ENCODE measurements around the gene PAPPA.

PAPPA gene

DNA sequence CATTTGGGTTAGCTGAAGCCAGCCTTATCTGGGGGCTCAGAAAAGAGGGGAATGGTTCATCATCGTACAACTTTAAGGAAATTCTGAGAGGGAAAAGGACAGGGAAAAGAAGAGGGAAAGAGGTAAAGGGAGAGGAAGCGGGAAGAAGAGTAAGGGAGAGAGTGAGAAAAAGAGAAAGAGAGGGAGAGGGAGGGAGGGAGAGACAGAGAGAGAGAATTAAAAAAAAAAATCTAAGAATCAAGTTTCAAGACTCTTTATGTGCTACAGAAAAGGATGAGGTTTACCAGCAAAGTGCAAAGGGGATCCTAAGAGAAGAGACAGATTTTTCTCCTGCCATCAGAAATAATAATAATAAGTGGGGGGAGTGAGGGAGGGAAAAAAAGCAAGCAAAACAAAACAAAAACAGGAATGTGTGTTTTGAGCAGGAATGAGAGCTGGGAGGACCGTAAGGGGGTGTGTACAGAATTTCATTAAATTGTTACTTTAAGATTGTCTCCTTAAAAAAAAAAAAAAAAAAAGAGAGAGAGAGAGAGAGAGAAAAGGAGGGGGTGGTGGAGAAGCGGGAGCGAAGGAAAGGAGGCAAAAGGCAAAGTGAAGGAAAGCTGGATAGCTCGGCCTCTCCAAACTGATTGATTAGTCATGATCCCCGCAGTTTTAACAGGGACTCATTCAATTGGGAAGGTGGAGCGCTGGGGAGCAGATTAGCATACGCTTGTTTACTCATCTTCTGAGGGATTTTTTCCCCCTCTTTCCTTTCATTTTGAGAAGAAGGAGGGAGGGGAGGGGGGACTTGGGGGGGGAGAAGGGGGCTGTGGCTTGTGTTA is 438 bp upstream of the PAPPA start:
- Histone ChIP-seq H3K4me1 (ENCODE audit: control insufficient read depth in 1 of 2, insufficient read depth in 2 of 2, low read length in 2 of 2) (peaks cover 0 to 4% of the 10 kb centered on the region in 2 donors), H3K36me3 (ENCODE audit: control insufficient read depth in 1 of 2, insufficient read depth in 2 of 2, low read length in 2 of 2) (peaks cover 0 to 11% of the 10 kb centered on the region in 2 donors), H3K27ac (ENCODE audit: low read length) (peak overlapping the region; percentile 73), H3K4me3 (ENCODE audit: low read depth in 1 of 2, low read length in 2 of 2) (peak overlapping the region; percentile 42 to 49), H3K27me3 (ENCODE audit: low read depth, low read length) (peaks cover 17% of the 10 kb centered on the region), H3K9me3 (ENCODE audit: control insufficient read depth in 1 of 2, low read length in 2 of 2) (no peaks in the 10 kb centered on the region)

GRCh38 chr9:116154334-116154975 is 864 bp downstream of the PAPPA start:
- Histone ChIP-seq H3K9me3 (ENCODE audit: control insufficient read depth in 1 of 2, low read length in 2 of 2) (no peaks in the 10 kb centered on the region), H3K27ac (ENCODE audit: low read length) (peak overlapping the region; percentile 70), H3K27me3 (ENCODE audit: low read depth, low read length) (peaks cover 17% of the 10 kb centered on the region), H3K36me3 (ENCODE audit: control insufficient read depth in 1 of 2, insufficient read depth in 2 of 2, low read length in 2 of 2) (peaks cover 0 to 11% of the 10 kb centered on the region in 2 donors), H3K4me1 (ENCODE audit: control insufficient read depth in 1 of 2, insufficient read depth in 2 of 2, low read length in 2 of 2) (peaks cover 0 to 4% of the 10 kb centered on the region in 2 donors), H3K4me3 (ENCODE audit: low read depth in 1 of 2, low read length in 2 of 2) (peak overlapping the region; percentile 48 to 65)

DNA sequence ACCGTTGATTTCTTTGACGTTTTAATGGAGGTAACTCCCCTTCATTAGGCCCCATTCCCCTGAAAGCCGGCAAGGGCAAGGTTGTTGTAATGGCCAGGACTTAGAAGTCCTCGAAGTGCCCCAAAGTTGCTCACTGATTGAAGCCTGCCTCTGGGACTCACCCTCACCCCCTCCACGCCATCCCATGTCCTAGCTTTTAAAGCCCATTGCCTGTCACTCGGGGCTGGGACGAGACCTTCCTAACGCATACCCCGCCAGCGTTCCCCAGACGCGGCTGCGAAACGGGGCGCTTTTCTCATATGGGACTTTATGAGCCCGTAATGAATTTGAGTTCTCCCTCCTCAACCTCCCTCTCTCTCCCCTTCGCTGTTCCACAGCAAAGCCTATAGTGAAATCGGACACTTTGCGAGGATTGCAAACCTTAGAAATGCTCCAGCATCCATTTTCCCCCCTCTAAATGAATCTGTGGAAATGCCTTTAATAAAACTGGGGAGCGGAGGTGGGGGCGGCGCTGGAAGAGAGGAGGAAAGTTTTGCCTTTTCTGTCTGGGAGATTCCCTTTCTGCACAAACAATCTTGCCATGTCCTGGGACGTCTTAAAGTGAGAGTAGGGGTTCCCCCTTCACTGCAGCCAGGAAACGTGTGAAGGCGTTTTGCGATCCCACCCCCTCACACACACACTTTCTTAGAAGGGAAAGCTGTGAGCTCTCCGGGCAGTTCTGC is 1.5 kb downstream of the PAPPA start:
- Histone ChIP-seq H3K27ac (ENCODE audit: low read length) (peak overlapping the region; percentile 70), H3K4me1 (ENCODE audit: control insufficient read depth in 1 of 2, insufficient read depth in 2 of 2, low read length in 2 of 2) (peaks cover 0 to 4% of the 10 kb centered on the region in 2 donors), H3K9me3 (ENCODE audit: control insufficient read depth in 1 of 2, low read length in 2 of 2) (no peaks in the 10 kb centered on the region), H3K36me3 (ENCODE audit: control insufficient read depth in 1 of 2, insufficient read depth in 2 of 2, low read length in 2 of 2) (peaks cover 0 to 11% of the 10 kb centered on the region in 2 donors), H3K4me3 (ENCODE audit: low read depth in 1 of 2, low read length in 2 of 2) (peak overlapping the region; percentile 48 to 65), H3K27me3 (ENCODE audit: low read depth, low read length) (peaks cover 17% of the 10 kb centered on the region)

GRCh38 chr9:116155698-116156039 is 2.1 kb downstream of the PAPPA start:
- Histone ChIP-seq H3K27ac (ENCODE audit: low read length) (peak overlapping the region; percentile 70), H3K9me3 (ENCODE audit: control insufficient read depth in 1 of 2, low read length in 2 of 2) (no peaks in the 10 kb centered on the region), H3K4me1 (ENCODE audit: control insufficient read depth in 1 of 2, insufficient read depth in 2 of 2, low read length in 2 of 2) (peaks cover 0 to 4% of the 10 kb centered on the region in 2 donors), H3K36me3 (ENCODE audit: control insufficient read depth in 1 of 2, insufficient read depth in 2 of 2, low read length in 2 of 2) (peaks cover 0 to 11% of the 10 kb centered on the region in 2 donors), H3K4me3 (ENCODE audit: low read depth in 1 of 2, low read length in 2 of 2) (peak overlapping the region; percentile 48 to 65), H3K27me3 (ENCODE audit: low read depth, low read length) (peaks cover 17% of the 10 kb centered on the region)

DNA sequence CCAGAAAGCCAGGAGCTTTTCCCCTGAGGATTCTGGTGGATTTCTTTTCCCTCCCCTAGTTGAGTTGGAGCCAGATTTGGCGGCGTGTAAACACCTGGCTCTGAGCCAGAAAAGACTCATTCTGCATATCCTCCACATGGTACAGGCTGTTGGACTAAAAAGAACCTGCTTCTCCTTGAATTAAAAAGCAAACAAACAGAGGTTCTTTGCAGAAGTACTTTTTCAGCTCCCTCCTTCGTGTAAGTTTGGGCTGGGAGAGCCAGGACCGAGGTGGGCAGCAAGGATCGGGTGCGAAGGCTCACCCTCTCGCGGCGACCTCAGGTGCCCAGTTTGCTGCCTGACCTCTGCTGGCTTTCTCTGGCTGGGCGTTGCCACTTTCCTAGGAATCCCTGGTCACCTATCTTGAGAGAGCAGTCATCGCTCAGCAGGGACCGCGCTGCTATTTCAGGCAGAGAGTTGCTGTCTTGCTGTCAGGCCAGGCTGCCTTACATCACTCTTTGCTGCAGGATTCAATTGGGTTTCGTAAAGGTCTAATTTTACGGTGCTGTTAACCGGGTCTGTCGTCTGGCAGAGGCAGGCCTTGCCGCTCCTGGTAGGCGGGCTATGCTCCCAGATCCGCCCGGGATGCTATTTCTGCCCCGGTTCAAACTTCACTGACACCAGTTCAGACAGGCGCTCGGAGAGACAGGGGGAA is 3.2 kb downstream of the PAPPA start:
- H3K36me3 ChIP-seq (ENCODE audit: control insufficient read depth in 1 of 2, insufficient read depth in 2 of 2, low read length in 2 of 2) = peaks cover 0 to 11% of the 10 kb centered on the region in 2 donors
- H3K4me1 ChIP-seq (ENCODE audit: control insufficient read depth in 1 of 2, insufficient read depth in 2 of 2, low read length in 2 of 2) = peaks cover 0 to 4% of the 10 kb centered on the region in 2 donors
- peaks cover 17% of the 10 kb centered on the region for H3K27me3 ChIP-seq (ENCODE audit: low read depth, low read length)
- peak overlapping the region; percentile 53 for H3K27ac ChIP-seq (ENCODE audit: low read length)
- H3K9me3 ChIP-seq (ENCODE audit: control insufficient read depth in 1 of 2, low read length in 2 of 2) = no peaks in the 10 kb centered on the region
- peak overlapping the region; percentile 26 to 40 for H3K4me3 ChIP-seq (ENCODE audit: low read depth in 1 of 2, low read length in 2 of 2)

GRCh38 chr9:116157436-116158138 is 4.0 kb downstream of the PAPPA start:
- Histone ChIP-seq H3K4me3 (ENCODE audit: low read depth in 1 of 2, low read length in 2 of 2) (no peak overlapping the region), H3K27me3 (ENCODE audit: low read depth, low read length) (peaks cover 17% of the 10 kb centered on the region), H3K36me3 (ENCODE audit: control insufficient read depth in 1 of 2, insufficient read depth in 2 of 2, low read length in 2 of 2) (peaks cover 0 to 11% of the 10 kb centered on the region in 2 donors), H3K27ac (ENCODE audit: low read length) (peak overlapping the region; percentile 53), H3K4me1 (ENCODE audit: control insufficient read depth in 1 of 2, insufficient read depth in 2 of 2, low read length in 2 of 2) (peaks cover 0 to 4% of the 10 kb centered on the region in 2 donors), H3K9me3 (ENCODE audit: control insufficient read depth in 1 of 2, low read length in 2 of 2) (no peaks in the 10 kb centered on the region)

- Histone ChIP-seq H3K9me3 (ENCODE audit: control insufficient read depth in 1 of 2, low read length in 2 of 2) (no peaks in the 10 kb centered on the region), H3K27me3 (ENCODE audit: low read depth, low read length) (no peaks in the 10 kb centered on the region), H3K4me1 (ENCODE audit: control insufficient read depth in 1 of 2, insufficient read depth in 2 of 2, low read length in 2 of 2) (peaks cover 0 to 4% of the 10 kb centered on the region in 2 donors), H3K27ac (ENCODE audit: low read length) (no peak overlapping the region), H3K4me3 (ENCODE audit: low read depth in 1 of 2, low read length in 2 of 2) (no peak overlapping the region), H3K36me3 (ENCODE audit: control insufficient read depth in 1 of 2, insufficient read depth in 2 of 2, low read length in 2 of 2) (peaks cover 0 to 1% of the 10 kb centered on the region in 2 donors)
These were observed 7.3 kb downstream of the PAPPA start for GRCh38 chr9:116160676-116161571.

- no peaks in the 10 kb centered on the region for H3K36me3 ChIP-seq (ENCODE audit: control insufficient read depth in 1 of 2, insufficient read depth in 2 of 2, low read length in 2 of 2)
- H3K4me3 ChIP-seq (ENCODE audit: low read depth in 1 of 2, low read length in 2 of 2) = no peak overlapping the region
- H3K27me3 ChIP-seq (ENCODE audit: low read depth, low read length) = no peaks in the 10 kb centered on the region
- H3K9me3 ChIP-seq (ENCODE audit: control insufficient read depth in 1 of 2, low read length in 2 of 2) = no peaks in the 10 kb centered on the region
- H3K4me1 ChIP-seq (ENCODE audit: control insufficient read depth in 1 of 2, insufficient read depth in 2 of 2, low read length in 2 of 2) = peaks cover 0 to 8% of the 10 kb centered on the region in 2 donors
- H3K27ac ChIP-seq (ENCODE audit: low read length) = no peak overlapping the region
These were observed 8.7 kb downstream of the PAPPA start for GRCh38 chr9:116162241-116162781.

DNA sequence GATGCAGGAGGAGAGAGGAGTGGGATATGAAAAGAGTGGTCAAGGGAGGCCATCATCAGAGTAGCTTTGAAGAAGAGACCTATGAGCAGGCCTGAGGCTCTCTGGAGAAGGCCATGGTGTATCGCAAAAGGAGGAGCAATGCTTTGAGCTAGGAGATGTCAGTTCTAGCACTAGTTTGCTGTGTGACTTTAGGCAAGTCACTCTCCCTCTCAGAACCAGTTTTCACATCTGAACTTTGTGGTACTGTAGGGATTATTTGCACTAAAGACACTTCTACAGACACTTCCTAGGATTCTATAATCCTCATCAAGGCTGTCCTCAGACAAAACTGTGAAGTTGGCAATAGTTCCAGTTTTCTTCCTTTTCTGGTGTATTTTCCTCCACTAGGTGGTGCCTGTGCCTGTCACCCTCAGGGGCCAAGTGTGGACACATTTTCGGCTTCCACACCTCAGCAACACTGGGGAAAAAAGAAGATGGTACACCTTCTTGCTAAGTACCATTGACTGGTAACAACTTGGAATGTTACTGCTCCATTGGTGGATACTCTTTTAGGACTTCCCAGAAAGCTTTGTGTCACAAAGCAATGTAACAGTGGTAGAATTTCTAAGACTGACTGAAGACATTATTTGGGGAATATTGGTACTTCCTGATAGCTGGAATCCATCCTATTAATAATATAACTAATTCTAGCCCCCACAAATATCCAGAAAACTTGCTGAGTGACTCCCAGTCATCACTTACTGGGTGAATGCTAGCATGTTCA is 9.9 kb downstream of the PAPPA start:
- no peak overlapping the region for H3K4me3 ChIP-seq (ENCODE audit: low read depth in 1 of 2, low read length in 2 of 2)
- H3K27ac ChIP-seq (ENCODE audit: low read length) = no peak overlapping the region
- H3K4me1 ChIP-seq (ENCODE audit: control insufficient read depth in 1 of 2, insufficient read depth in 2 of 2, low read length in 2 of 2) = peaks cover 0 to 8% of the 10 kb centered on the region in 2 donors
- no peaks in the 10 kb centered on the region for H3K27me3 ChIP-seq (ENCODE audit: low read depth, low read length)
- H3K9me3 ChIP-seq (ENCODE audit: control insufficient read depth in 1 of 2, low read length in 2 of 2) = no peaks in the 10 kb centered on the region
- H3K36me3 ChIP-seq (ENCODE audit: control insufficient read depth in 1 of 2, insufficient read depth in 2 of 2, low read length in 2 of 2) = no peaks in the 10 kb centered on the region

Data from muscle layer of duodenum (tissue), 2 donors.